Fibroblast of the aortic adventitia (primary cell): ENCODE results near the gene CAMTA2. TPM values are rescaled to one million over a fixed set of nuclear protein-coding genes. Genes with fewer than 3 reads are reported as not detected.
A peak's percentile ranks its signal among the peaks of the same experiment; 100 is the strongest.

Experiments used
- DNase-seq: peaks from one replicate; pipeline ENCODE4 v3.0.0-alpha.2; 2010; ENCODE audit warnings: low read depth
- H3K4me3 ChIP-seq: 2 replicates; pipeline ENCODE4 v1.5.1; 2011; ENCODE audit warnings: low read depth, mild to moderate bottlenecking, control low read depth, low read length, moderate library complexity
- small RNA-seq: library from RNA; depleted of rRNA; stranded (forward); fragments of <200 nt; gene quantifications from one replicate; pipeline ENCODE3, GENCODE V24; 2012
- total RNA-seq: library from RNA; depleted of rRNA; stranded (reverse); fragments of >200 nt; gene quantifications from 2 replicates; pipeline ENCODE4 v1.2.3, GENCODE V29; 2012; ENCODE audit warnings: low replicate concordance
- TF ChIP-seq, protein P1 (sequence below): IDR thresholded peaks from 2 replicates; pipeline ENCODE4 v1.5.1; 2011; ENCODE audit warnings: mild to moderate bottlenecking, low read length, control low read depth, inconsistent platforms; ENCODE audit not compliant: insufficient read depth

Gene CAMTA2
- total RNA-seq, 1 donor: 21.1 TPM

DNA sequence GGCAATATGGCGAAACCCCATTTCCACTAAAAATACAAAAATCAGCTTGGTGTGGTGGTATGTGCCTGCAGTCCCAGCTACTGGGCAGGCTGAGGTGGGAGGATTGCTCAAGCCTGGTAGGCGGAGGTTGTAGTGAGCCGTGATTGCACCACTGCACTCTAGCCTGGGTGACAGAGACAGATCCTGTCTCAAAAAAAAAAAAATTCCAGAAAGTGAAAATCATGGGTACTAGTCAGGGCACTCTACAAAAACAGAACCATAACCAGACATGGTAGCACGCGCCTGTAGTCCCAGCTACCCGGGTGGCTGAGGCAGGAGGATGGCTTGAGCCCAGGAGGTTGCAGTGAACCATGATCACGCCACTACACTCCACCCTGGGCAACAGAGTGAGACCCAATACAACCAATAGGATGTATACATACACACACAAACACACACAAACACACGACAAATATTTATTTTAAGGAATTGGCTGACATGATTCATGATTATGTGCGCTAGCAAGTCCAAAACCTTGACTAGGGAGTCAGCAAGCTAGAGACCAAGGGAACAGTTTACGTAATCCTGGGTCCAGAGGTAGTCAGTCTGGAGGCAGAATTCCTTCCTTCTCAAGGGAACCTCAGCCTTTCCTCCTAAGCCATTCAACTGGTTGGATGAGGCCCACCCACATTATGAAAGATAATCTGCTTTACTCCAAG lies 67.0 kb downstream of the CAMTA2 start:
- TF ChIP-seq, protein P1, sequence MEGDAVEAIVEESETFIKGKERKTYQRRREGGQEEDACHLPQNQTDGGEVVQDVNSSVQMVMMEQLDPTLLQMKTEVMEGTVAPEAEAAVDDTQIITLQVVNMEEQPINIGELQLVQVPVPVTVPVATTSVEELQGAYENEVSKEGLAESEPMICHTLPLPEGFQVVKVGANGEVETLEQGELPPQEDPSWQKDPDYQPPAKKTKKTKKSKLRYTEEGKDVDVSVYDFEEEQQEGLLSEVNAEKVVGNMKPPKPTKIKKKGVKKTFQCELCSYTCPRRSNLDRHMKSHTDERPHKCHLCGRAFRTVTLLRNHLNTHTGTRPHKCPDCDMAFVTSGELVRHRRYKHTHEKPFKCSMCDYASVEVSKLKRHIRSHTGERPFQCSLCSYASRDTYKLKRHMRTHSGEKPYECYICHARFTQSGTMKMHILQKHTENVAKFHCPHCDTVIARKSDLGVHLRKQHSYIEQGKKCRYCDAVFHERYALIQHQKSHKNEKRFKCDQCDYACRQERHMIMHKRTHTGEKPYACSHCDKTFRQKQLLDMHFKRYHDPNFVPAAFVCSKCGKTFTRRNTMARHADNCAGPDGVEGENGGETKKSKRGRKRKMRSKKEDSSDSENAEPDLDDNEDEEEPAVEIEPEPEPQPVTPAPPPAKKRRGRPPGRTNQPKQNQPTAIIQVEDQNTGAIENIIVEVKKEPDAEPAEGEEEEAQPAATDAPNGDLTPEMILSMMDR: no peak
- H3K4me3 ChIP-seq: no peak overlapping the region
- DNase-seq: peak; percentile 18

DNA sequence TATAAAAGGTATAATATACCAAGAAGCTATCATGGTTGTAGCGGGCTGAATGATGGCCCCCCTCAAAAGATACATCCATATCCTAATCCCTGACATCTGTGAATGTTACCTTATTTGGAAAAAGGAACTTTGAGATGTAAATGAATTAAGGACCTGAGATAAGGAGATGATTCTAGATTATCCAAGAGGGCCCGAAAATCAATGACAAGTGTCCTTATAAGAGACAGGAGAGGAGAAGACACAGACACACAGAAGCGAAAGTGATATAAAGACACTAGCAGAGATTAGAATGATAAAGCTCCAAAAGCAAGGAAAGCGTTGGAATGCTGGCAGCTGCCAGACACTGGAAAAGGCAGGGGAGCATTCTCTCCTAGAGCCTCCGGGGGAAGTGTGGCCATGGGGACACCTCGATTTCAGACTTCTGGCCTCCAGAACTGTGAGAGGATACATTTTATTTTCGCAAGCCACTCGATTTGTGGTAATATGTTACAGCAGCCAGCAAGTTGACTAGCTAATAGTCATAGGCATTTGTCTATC lies 67.9 kb downstream of the CAMTA2 start:
- H3K4me3 ChIP-seq: no peak overlapping the region
- TF ChIP-seq, protein P1: no peak
- DNase-seq: no peak

Small RNA genes lying within 50 kb of the gene (small RNA-seq; reads per million reads assigned to genes)
- gene MIR6864: not detected
- gene MIR6865: not detected

Other genes starting within 250 kb of the CAMTA2 start
- 0.18 TPM in 1 of 2 replicates, not detected in the other for gene ZMYND15, start 247.8 kb downstream of the CAMTA2 start, total RNA-seq
- 2.6 TPM in 2 replicates for gene CXCL16, start 247.7 kb downstream of the CAMTA2 start, total RNA-seq
- not detected in 2 replicates for gene TM4SF5, start 215.8 kb downstream of the CAMTA2 start, total RNA-seq
- gene VMO1, start 201.3 kb downstream of the CAMTA2 start, total RNA-seq: 0.27 and 4.9 TPM in 2 replicates
- gene GLTPD2, start 198.7 kb downstream of the CAMTA2 start, total RNA-seq: not detected in 2 replicates
- 97.2 and 134 TPM in 2 replicates for gene PSMB6, start 191.5 kb downstream of the CAMTA2 start, total RNA-seq
- gene PLD2, start 180.5 kb downstream of the CAMTA2 start, total RNA-seq: 14.4 and 18.4 TPM in 2 replicates
- gene MINK1, start 154.3 kb downstream of the CAMTA2 start, total RNA-seq: 38.4 and 48.5 TPM in 2 replicates
- 3.8 and 4.5 TPM in 2 replicates for gene C17orf107, start 88.1 kb downstream of the CAMTA2 start, total RNA-seq
- gene CHRNE, start 84.6 kb downstream of the CAMTA2 start, total RNA-seq: 0.33 and 4.9 TPM in 2 replicates
- not detected in 2 replicates for gene GP1BA, start 55.4 kb downstream of the CAMTA2 start, total RNA-seq
- gene SLC25A11, start 47.6 kb downstream of the CAMTA2 start, total RNA-seq: 28.3 and 49.9 TPM in 2 replicates
- gene RNF167, start 47.4 kb downstream of the CAMTA2 start, total RNA-seq: 17.2 and 26.4 TPM in 2 replicates
- gene PFN1, start 39.1 kb downstream of the CAMTA2 start, total RNA-seq: 507 and 514 TPM in 2 replicates
- gene ENO3, start 36.6 kb downstream of the CAMTA2 start, total RNA-seq: 2.8 and 4.7 TPM in 2 replicates
- gene SPAG7, start 19.9 kb downstream of the CAMTA2 start, total RNA-seq: 29.2 and 59.5 TPM in 2 replicates
- gene INCA1, start 9.8 kb upstream of the CAMTA2 start, total RNA-seq: 0.36 TPM in 1 of 2 replicates, not detected in the other
- gene KIF1C, start 10.3 kb upstream of the CAMTA2 start, total RNA-seq: 59.5 and 142 TPM in 2 replicates
- gene SLC52A1, start 47.8 kb upstream of the CAMTA2 start, total RNA-seq: 0.09 and 0.25 TPM in 2 replicates
- gene ZFP3, start 90.8 kb upstream of the CAMTA2 start, total RNA-seq: 0.74 and 1.4 TPM in 2 replicates
- 4.5 and 6.4 TPM in 2 replicates for gene ZNF232, start 124.2 kb upstream of the CAMTA2 start, total RNA-seq
- not detected in 2 replicates for gene USP6, start 128.4 kb upstream of the CAMTA2 start, total RNA-seq
- 4.7 and 7.6 TPM in 2 replicates for gene ZNF594, start 204.2 kb upstream of the CAMTA2 start, total RNA-seq
- gene SCIMP, start 247.2 kb upstream of the CAMTA2 start, total RNA-seq: not detected in 2 replicates